Measurements from ENCODE around the gene NPW.

- no peak for TF ChIP-seq CTCF (conservative IDR thresholded peaks at IDR 0.05)
- TF ChIP-seq ZFX (IDR thresholded peaks at IDR 0.05): no peak
Observed at GRCh38 chr16:2045965-2046892, 26.6 kb downstream of the NPW start.
